NCI-H1105 (cell line): Measurements from ENCODE around the gene TJP1.
"Not testable (repeated sequence)": the region's sequence is repeated elsewhere in the genome, so short reads cannot be mapped to it uniquely, and the experiment has no call there.

Experiments
- DNase-seq: peaks from one replicate; lab custom pipeline; 2025; lab: John Stamatoyannopoulos, UW

The TJP1 gene

DNA sequence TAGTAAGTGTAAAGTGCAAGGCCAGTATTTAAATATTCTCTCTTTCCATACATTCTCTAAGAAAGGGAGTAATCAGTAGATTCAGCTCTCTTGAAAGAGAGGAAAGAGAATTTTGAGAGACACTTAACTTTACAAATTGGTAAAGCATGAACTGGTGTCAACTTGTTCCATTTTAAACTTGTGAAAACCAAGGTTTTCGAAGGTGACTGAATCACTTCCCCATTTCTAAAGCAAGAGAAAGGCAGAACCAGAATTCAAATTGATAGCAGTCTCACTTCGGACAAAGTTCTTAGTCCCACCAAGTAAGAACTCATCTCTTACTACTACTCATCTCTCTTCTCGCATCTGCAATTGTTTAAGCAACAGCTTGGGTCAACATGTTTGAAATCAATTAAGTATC, 22.4 kb downstream of the TJP1 start:
- no peak for DNase-seq

DNA sequence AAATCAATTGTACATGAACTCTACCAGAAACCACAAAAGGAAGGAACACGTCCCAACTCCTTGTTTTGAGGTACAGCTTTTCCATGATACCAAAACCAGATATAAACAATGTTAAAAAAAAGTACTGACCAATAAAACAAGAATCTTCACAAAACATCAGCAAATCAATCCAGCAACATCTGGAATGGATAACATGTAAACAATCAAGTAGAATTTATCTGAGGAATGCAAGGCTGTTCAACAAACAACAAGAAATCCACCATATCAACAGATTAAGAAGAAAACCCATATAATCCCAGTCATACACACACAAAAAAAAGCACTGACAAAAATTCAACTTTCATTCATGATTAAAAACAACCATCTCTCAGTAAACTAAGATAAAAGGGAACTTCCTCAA, 26.7 kb downstream of the TJP1 start:
- no peak for DNase-seq

DNA sequence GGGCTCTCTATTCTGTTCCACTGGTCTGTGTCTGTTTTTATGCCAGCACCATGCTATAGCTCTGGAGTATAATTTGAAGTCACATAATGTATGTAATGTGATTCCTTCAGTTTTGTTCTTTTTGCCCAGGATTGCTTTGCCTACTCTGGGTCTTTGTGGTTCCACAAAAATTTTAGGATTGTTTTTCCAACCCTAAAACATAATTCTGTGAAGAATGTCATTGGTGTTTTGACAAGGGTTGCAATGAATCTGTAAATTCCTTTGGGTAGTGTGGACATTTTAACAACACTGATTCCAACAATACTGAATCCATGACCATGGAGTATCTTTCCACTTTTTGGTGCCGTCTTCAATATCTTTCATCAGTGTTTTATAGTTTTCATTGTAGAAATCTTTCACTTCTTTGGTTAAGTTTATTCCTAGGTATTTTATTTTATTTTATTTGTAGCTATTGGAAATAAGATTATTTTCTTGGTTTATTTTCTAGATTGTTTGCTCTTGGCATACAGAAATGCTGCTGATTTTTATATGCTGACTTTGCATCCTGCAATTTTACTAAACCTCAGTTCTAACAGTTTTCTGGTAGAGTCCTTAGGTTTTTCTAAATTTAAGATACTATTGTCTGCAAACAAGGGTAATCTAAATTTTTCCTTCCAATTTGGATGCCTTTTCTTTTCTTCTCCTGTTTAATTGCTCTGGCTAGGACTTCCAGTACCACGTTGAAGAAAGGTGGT, 29.7 kb downstream of the TJP1 start:
- no peak for DNase-seq

DNA sequence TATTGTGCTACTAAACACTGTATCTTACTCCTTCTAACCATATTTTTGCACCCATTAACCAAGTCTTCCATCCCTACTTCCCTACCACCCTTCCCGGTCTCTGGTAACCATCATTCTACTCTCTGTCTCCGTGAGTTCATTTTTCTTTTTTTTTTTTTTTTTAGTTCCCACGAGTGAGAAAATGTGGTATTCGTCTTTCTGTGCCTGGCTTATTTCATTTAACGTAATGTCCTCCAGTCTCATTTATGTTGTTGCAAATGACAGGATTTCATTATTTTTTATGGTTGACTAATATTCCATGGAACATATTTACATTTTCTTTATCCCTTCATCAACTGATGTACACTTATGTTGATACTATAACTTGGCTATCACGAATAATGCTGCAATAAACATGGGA, 31.7 kb downstream of the TJP1 start:
- DNase-seq: no peak

DNA sequence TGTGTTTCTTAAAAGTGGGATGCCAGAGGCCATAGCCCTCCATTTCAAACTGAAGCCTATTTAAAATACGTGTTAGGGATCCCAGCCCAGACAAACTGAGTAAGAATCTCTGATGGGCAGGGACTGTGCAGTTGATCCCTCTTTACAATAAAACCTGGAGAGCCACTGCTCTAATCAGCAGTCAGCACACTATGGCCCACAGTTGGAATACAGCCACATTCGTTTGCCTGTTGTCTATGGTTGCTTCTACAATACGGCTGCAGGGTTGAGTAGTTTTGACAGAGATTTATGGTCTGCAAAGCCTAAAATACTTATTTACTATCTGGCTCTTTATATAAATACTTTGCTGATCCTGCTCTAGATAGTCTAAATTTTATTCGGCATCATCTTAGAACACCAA, 32.4 kb downstream of the TJP1 start:
- DNase-seq: no peak

DNA sequence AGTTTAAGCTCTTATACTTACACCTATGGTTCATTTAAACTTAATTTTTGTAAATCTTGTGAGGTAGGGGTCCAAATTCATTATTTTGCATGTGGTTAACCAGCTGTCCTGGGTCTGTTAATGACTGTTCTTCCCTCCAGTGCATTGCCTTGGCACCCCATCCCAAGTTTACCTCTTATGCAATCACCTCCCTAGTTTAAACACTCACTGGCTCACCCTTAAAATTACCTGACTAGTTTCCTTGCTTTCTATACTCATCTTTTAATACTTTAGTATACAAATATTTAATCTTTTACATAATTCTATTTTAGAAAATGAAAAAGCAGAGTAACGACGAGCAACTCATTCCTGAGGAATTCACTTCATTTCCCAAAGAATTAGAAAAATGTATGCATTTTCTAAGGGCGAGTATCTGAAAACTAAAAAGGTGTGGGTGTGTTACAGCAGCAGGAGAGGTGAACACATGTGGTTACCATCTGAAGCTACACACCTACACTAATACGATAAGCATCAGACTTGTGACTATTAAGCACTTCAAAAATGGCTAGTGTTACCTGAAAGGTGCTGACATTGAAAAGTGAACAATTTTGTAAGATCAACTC, 33.7 kb downstream of the TJP1 start:
- DNase-seq: no peak

DNA sequence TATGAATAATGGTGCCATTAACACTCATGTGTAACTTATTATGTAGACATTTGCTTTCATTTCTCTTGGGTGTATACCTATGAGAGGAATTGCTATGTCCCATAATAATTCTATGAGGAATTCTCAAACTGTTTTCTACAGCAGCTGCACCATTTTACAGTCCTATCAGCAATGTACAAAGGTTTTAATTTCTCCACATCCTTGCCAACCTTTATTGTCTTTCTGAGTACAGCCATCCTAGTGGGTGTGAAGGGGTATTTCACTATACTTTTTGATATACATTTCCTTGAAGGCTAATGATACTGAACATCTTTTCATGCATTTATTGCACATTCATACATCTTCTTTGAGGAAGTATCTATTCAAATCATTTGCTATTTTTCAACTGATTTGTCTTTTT, 34.5 kb downstream of the TJP1 start:
- DNase-seq: no peak

DNA sequence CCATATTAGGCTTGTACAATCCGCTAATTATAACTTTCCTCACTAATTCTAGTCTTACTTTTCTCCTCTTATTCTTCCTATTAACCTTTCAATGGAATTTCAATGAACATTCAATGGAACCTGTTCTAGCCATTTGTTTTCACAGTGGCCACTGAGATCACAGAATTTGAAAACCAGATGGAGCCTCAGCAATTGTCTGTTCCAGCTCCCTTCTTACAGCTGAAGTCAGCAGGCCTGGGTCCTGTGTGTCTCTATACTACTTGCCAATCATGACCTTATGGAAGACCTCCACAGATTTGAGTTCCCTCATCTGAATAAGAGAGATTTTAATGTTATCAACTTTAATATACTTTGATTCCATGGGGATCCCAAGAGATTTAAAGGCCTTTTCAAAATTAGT, 36.6 kb downstream of the TJP1 start:
- no peak for DNase-seq

DNA sequence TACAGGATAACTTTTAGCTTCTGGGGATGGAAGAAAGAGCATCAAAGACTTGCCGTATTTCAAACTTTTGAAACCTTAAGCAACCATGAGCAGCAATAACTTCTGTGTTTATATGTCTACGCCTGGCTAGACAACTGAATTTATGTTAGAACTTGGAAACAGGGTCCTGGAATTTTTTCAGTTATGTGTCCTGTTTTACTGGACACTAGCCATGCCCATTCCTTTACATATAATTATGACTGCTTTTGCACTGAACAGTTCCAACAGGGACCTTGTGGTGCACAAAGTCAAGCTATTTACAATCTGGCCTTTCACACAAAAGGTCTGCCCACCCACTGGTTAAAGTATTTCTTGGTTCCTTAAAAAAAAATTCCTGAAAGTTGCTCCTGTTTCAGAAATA, 37.1 kb downstream of the TJP1 start:
- no peak for DNase-seq

DNA sequence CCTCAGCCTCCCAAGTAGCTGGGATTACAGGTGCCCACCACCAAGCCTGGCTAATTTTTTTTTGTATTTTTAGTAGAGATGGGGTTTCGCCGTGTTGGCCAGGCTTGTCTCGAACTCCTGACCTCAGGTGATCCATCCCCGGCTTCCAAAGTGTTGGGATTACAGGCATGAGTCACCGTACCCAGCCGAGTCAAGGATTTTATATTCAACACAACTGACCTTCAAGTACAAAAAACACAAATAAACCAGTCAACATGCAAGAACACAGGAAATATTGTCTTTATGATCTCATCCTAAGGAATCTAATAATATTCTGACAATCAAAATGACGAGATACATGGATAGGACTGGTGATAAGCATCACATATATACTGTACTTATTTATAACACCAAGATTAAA, 37.9 kb downstream of the TJP1 start:
- no peak for DNase-seq

DNA sequence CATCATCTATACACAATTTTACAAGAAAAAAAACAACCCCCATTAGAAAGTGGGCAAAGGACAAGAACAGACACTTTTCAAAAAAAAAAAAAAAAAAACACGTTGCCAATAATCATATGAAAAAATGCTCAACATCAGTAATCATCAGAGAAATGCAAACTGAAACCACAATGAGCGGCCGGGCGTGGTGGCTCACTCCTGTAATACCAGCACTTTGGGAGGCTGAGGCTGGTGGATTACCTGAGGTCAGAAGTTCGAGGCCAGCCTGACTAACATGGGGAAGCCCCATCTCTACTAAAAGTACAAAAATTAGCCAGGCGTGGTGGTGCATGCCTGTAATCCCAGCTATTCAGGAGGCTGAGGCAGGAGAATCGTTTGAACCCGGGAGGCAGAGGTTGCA, 39.5 kb downstream of the TJP1 start:
- not testable (repeated sequence) for DNase-seq

DNA sequence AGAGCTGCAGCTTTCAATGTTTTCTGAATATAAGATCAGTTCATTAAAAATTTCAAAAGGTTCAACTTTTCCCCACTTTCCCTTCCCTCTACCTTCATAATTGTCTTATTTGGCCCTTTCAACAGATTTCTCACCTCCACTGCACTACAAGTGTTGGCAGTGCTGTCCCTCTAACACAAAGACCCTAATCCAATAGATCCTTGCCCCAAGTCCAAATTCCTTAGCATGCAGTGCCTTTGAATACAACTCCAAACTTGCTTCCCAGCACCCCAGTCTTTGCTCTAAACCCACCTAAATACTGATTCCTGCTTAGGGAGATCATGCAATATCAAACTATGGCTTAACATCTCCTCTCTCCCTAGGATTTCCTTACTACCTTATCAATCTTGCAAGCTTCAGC, 43.9 kb downstream of the TJP1 start:
- no peak for DNase-seq

DNA sequence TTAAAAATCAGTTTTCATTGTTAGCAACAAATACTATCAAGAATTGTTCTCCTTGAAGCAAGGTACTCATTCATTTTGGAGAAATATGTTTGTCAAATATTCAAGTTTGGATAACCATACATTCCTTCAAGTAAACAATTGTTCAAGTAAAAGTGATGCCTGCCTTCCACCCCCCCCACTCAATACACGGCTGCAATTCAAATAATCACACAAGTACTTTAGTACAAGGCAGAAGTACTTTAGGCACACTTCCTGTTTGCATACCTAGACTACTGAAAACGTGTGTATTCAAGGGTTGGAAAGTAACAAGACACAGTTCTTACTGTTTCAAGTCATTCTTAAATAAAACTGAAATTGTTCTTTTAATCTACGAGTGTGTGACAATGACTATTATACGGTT, 45.4 kb downstream of the TJP1 start:
- no peak for DNase-seq

DNA sequence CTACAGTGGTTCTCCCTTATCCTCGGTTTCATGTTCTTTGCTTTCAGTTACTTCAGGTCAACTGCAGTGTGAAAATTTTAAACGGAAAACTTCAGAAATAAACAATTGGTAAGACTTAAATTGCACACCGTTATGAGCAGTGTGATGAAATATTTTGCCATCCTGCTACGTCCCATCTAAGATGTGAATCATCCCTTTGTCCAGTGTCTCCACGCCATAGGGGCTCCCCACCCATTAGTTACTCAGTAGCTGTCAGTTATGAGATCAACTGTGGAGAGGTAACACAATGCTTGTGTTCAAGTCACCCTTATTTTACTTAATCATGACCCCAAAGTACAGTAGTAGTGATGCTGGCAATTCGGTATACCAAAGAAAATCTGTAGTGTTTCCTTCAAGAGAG, 47.4 kb downstream of the TJP1 start:
- no peak for DNase-seq

DNA sequence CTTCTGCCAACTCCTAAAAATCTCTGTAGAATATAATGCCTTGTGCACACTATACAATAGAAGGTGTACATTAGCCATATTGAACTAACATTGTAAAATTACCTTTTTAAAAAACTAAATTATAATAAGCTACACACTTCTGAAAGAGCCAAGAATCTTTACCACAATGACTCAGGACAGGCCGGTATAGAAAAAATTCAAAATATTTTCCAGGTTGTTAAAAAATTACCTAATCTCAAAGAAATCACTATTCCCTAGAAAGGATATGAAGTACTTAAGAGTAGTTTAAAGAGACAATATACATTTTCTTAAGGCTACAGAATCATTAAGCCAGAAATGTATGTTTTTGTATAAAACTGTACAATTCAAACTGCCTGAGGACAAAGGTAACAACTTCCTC, 48.5 kb downstream of the TJP1 start:
- no peak for DNase-seq

DNA sequence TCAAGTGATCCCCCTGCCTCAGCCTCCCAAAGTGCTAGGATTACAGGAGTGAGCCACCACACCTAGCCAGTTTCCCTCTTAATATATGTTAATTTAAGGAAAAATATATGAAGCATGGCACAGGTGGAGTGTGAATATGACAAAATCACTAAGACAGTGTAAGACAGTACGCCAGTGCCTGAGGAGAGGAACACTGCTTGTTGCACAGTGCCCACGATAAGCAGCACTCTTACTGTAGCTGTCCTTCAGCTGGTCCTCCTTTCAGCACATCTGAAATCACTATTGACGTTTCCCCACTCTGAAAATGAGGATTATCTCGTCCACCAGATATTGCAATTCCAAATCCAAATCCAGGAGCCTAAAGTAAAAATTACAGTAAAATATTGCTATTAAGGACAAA, 49.3 kb downstream of the TJP1 start:
- no peak for DNase-seq

DNA sequence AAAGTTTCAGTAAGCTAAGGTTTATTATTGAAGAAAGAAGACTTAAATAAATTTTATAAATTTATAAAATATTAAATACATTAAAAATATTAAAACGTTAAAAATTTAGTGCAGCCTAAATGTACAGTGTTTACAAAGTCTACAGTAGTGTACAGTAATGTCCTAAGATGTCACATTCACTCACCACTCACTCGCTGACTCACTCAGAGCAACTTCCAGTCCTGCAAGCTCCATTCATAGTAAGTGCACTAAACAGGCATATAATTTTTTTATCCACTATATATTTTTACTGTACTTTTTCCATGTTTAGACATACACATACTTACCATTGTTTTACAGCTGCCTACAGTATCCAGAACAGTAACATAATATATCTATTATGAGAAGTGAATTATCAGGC, 51.5 kb downstream of the TJP1 start:
- DNase-seq: no peak

DNA sequence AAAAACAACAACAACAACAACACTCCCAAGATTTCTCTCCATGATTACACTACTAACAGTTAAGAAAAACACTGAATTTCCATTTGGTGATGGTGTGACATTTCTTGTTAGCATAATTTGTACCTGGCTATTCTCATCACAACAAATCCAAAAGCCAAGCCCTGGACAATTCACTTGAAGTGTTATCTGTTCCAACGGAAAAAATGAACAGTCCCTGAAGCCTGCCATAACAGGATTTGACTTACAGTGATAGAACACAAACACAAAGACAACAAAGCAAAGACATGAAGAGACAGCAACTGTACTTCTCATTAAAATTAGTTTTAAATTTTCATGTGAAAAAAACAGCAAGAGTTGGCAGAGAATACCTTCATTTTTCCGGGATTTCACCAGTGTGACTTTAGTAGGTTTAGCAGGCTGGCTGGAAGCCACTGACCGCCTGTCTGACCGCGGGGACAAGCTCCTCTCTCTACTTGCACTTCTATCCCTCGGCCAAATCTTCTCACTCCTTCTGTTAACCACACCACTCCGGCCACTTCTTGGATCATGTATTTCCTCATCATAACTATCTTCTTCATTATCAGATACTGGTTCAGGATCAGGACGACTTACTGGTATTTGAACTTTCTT, 56.3 kb downstream of the TJP1 start:
- no peak for DNase-seq

DNA sequence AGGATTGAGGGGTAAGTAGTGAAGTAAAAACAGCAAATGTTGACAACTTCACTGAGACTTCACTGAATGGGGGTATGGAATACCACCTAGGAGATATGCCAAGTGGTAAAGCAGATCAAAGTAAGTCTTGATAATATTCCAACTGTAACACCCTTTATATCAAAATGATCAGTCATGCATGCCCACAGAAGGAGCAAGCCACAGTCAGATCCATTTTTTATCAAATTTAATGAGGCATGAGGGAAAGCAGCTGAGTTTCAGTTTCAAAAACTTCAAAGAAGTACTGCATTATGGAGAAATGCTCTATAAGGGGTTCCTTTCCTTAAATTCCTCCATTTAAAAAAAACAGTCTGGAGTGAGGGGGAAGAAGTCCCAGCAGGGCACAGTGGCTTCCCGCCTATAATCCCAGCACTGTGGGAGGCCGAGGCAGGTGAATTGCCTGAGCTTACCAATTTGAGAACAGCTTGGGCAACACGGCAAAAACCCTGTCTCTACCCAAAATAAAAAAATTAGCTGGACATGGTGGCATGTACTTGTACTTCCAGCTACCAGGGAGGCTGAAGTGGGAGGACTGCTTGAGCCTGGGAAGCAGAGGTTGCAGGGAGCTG, 56.9 kb downstream of the TJP1 start:
- no peak for DNase-seq

DNA sequence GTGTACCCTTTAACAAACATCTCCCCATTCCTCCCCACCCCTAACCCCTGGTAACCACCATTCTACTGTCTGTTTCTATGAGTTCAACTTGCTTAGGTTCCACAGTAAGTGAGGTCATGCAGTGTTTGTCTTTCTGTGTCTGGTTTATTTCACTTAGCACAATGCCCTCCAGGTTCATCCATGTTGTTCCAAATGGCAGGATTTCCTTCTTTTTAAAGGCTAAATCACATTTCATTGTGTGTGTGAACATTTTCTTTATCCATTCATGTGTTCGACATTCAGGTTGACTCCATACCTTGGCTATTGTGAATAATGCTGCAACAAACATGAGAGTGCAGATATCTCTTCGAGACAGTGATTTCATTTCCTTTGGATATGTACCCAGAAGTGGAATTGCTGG, 62.7 kb downstream of the TJP1 start:
- DNase-seq: no peak

DNA sequence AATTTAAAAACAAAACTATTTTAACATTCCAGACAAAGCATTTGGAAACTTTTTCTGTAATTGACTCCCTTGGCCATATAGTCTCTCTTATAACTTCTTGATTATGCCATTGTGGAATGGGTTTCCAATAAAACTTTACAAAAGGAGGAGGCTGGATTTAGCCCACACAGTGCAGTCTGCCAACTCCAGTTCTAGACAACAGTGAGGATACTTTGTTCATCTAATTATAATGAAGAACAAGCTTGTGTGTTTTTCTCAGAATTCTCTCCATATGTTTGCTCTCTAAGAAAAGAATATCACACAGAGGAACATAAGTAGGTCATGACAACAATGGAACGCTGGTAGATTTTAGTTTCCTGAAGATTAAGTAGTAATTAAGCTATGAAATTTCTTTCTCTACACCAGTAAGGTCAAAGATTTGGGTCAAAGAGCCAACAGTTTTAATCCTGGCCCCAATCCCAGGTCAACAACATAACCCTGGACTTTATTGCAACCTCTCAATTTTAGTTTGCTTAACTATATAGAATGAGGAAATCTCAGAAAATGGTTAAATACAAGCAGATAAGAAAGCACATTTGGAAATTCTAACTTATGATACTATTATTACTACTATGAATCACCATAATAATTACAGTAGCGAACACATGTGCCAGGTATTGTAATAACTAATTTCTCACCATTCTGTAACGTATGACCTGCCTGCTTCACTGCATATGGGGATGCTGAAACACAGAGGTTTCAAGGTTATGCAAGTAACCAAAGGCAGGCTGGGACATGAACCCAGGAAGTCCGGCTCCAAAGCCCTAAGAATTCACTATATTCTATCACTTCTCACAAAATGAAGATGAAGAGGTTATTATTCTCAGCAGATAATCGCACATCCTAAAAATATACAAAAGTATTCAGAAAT, 65.7 kb downstream of the TJP1 start:
- no peak for DNase-seq

DNA sequence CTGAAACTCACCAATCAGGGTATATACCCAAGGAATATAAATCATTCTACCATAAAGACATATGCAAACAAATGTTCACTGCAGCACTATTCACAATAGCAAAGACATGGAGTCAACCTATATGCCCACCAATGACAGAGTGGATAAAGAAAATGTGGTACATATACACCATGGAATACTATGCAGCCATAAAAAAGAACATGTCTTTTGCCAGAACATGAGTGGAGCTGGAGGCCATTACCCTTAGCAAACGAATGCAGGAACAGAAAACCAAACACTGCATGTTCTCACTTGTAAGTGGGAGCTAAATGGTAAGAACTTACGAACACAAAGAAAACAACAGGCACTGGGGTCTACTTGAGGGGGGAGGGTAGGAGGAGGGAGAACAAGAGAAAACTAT, 68.3 kb downstream of the TJP1 start:
- not testable (repeated sequence) for DNase-seq
